GM15510 (cell line): ENCODE data around the gene ERVFRD-1.

Experiments
- POLR2A ChIP-seq: IDR thresholded peaks from 3 replicates; pipeline ENCODE4 v1.6.1; 2011; ENCODE audit warnings: borderline replicate concordance; ENCODE audit not compliant: insufficient read length; ENCODE audit errors: extremely low read depth

Gene ERVFRD-1

GRCh38 chr6:11110921-11111768 lies at the start of gene ERVFRD-1:
TSS of gene ERVFRD-1 (minus strand) at chr6:11111725. CDS start at chr6:11105310, 6,415 bp downstream.
- no peak for TF ChIP-seq POLR2A

- TF ChIP-seq POLR2A, result no peak
Observed at GRCh38 chr6:11160199-11160598, 48.7 kb upstream of the ERVFRD-1 start.

DNA sequence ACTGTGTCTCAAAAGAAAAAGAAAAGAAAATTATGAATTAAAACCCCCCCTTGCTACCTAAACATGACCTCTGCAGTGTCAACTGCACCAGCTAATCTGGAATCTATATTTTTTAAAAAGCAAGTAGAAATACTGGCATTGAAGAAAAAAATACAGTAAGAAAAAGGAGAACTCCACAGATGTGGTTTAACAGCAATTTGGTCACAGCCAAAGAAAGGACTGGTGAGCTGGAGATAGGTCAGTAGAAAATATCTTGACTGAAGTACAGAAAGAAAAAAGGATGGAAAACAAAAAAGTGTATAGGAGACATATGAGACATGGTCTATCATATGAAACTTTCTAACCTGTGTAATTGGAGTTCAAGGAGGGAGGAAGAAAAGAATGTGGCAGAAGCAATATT lies 44.1 kb upstream of the ERVFRD-1 start:
- no peak for TF ChIP-seq POLR2A

DNA sequence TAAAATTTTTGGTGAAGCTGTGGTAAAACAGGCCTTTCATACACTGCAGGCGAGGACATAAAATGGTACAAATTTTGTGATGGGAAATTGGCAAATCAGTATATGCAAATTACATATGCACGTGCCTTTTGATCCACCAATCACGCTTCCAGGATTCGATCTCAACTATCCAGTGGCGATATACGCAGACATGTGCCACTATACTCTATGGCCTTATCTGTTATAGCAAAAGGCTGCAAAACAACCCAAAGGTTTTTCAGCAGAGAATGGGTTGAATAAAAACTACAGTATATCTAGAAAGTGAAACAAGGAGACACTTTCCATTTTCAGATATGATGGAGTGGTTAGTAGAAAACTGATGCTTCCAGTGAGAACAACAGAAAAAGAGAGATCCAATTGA lies 41.9 kb upstream of the ERVFRD-1 start:
- no peak for TF ChIP-seq POLR2A

DNA sequence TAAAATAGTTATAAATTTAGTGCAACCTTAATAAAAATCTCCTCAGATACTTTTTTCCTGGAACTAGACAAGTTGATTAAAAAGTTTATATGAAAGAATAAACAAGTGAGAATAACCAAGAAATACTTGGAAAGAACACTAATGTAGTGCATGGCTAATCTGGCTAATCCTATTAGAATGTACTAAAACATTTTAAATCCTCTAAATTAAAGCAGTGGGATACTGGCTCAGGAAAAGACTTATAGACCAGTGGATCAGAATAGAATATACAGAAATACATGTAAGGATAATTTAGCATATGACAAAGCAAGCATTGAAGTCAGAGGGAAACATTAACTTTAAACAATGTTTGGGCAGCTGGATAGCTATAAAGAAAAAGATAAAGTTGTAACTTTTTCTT lies 41.1 kb upstream of the ERVFRD-1 start:
- TF ChIP-seq POLR2A, result no peak

- no peak for TF ChIP-seq POLR2A
Observed at GRCh38 chr6:11151488-11151887, 40.0 kb upstream of the ERVFRD-1 start.

- no peak for TF ChIP-seq POLR2A
Observed at GRCh38 chr6:11149551-11149950, 38.0 kb upstream of the ERVFRD-1 start.

DNA sequence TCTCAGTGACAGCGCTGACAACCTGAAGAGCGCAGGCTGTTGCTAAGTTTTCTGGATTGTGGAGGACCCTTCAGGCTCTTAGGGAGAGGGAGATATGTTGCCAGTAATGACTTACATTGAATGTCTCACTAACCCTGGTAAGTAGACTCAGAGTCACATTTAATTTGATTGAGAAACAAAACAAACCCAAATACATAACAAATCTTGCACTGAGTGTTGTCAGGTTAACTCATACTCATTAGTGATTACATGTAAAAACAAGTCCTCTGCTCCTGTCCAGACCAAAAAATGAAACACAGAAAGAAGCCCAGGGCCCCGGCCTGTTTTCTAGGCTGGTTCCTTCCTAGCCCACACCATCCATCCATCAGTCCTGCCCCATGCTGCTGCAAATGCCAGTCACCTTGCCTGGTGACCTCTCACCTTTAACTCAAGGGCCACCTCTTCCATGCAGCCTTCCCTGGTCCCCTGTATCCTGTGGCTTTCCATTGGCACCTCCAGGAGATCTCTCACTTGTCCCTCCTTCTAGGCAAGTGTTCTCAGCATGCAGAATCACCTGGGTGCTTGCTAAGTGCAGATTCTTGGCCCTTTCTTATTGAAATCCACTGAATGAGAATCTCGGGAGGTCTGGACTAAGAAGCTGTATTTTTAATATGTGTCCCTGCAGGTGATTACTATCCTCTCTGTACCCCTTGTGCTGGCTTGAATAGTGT lies 34.7 kb upstream of the ERVFRD-1 start:
- no peak for TF ChIP-seq POLR2A

- no peak for TF ChIP-seq POLR2A
Observed at GRCh38 chr6:11144393-11144851, 32.9 kb upstream of the ERVFRD-1 start.

DNA sequence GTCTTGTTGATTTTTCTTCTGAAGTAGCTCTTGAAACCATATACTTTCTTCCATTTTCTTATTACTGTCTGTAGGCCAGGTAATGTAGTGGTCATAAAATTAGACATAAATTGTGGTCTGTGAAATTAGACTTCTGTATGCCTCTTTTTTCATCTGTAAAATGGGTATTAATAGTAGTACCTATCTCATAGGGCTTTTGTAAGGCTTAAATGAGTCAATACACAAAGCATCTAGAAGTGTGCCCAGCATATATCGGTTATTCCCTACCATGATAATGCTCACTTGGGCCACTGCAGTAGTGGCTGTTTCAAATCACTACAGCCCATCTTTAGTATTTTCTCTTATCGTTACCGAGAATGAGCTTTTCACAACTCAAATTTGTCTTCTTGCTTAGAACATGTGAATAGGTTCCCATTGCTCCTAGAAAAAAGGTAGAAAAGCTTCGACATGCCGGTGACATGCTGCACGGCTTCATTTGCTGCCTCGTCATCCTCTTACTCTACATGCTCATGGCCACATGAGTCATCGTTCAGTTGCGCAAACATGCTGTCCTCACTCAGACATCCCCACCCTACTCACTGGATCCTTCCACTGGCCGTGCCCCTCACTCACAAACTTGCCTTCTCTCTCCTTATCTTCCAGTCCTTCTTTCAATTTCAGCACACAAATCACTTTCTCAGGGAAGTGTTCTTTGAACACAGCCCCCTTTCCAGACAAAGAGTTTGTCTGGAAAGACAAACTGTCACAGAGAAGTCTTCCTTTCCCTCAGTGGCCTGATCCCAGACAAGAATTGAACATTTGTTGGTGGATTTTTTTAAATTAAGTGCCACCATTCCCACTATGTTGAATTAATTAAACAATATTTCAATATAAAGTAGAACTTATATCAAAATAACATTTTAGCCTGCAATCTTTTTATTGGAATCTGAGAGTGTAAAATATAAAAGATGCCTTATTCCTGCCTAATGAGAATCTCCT lies 32.2 kb upstream of the ERVFRD-1 start:
- TF ChIP-seq POLR2A, result no peak

DNA sequence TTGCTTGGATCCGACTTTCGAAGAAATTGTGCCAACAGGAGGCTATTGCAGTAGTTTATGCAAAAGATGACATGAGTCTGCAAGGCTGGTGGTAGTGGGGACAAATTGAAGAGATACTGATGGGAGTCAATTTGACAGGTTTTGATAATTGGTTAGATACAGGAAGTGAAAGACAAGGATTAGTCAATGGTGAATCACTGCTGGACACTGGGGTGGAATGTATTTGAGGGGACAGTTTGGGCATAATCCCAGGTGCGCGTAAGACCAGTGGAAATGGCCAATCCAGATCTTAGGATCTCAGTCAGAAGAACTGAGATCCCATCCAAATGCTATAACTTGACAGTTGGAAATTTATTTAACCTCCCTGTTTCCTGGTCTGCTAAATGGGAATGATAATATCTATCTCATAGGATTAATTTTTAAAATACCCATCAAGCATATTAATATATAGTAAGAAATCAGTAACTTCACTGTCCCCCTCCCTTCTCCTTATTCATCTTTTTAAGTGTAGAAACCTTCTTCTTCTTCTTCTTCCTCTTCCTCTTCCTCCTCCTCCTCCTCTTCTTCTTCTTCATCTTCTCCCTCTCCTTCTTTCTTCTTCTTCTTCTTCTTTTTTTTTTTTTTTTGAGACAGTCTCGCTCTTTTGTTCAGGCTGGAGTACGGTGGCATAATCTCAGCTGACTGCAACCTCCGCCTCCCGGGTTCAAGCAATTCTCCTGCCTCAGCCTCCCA lies 30.9 kb upstream of the ERVFRD-1 start:
- TF ChIP-seq POLR2A, result no peak

DNA sequence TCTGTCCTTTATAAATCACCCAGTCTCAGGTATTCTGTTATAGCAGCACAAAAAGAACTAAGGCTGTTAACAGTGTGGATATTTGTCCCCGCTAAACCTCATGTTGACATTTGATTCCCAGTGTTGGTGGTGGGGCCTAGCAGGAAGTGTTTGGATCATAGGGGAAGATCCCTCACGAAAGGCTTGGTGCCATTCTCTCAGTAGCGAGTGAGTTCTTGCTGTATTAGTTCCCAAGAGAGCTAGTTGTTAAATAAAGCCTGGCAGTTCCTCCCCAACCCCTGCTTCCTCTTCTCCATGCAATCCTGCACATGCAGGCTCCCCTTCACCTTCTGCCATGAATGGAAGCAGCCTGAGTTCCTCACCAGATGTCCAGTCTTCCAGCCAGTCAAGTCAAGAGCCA lies 29.8 kb upstream of the ERVFRD-1 start:
- no peak for TF ChIP-seq POLR2A

GRCh38 chr6:11140056-11140455 lies 28.5 kb upstream of the ERVFRD-1 start:
- no peak for TF ChIP-seq POLR2A
